GM12892 (cell line): ENCODE measurements around the gene CASTOR2.

ENCODE experiments used
- POLR2A ChIP-seq: IDR thresholded peaks from 2 replicates; pipeline ENCODE4 v1.6.1; 2011; ENCODE audit warnings: low read depth, low read length, control low read depth
- POLR2AphosphoS5 ChIP-seq: IDR thresholded peaks from 2 replicates; pipeline ENCODE4 v1.6.1; 2011; ENCODE audit warnings: low read depth, low read length, control low read depth

- TF ChIP-seq POLR2A (no peak), POLR2AphosphoS5 (no peak)
These were observed 93.9 kb downstream of the CASTOR2 start for GRCh38 chr7:75058406-75058805.
